T-helper 1 cell treated with Interleukin-12 subunit alpha and Interleukin-12 subunit beta and Interleukin-4 antibody, amounts not matched to agents 30 μg/mL and 1 μg/mL, for 36 hours (primary cell): ENCODE data around the gene RGL1.

Experiments
- H3K27ac Mint-ChIP-seq: one replicate; pipeline ENCODE4 v1.8.0; 2021; ENCODE audit warnings: mild to moderate bottlenecking, mixed read lengths
- H3K27me3 Mint-ChIP-seq: one replicate; pipeline ENCODE4 v1.8.0; 2021; ENCODE audit warnings: low read depth, mixed read lengths
- H3K36me3 Mint-ChIP-seq: one replicate; pipeline ENCODE4 v1.8.0; 2021; ENCODE audit warnings: low read depth, mixed read lengths
- H3K4me1 Mint-ChIP-seq: one replicate; pipeline ENCODE4 v1.8.0; 2021; ENCODE audit warnings: low read depth, mixed read lengths
- H3K4me3 Mint-ChIP-seq: one replicate; pipeline ENCODE4 v1.8.0; 2021; ENCODE audit warnings: mild to moderate bottlenecking, moderate library complexity, mixed read lengths
- H3K9me3 Mint-ChIP-seq: one replicate; pipeline ENCODE4 v1.8.0; 2021; ENCODE audit warnings: mixed read lengths

Gene RGL1

DNA sequence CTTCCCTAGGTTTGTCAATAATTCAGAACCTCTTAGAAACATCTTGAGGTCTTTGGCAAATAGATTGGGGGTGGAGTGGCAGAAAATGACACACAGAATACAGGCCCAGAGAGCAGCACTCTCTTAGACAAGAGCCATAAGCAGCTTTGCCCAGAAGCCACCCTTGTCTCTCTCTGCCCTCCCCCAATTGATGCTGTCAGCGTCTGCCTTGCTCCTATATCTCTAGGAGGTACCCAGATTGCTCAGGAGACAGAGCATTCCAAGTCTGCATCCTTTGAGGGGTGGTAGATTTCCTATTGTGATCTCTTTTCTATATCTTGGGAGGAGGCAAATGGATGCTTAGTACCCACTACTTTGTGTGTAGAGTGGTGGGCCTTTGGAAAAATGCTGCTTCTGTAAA, 1.8 kb downstream of the RGL1 start:
- Mint-ChIP-seq H3K36me3 (peaks cover 7% of the 10 kb centered on the region), H3K4me3 (no peak overlapping the region), H3K27me3 (peaks cover 15% of the 10 kb centered on the region), H3K9me3 (peaks cover 18% of the 10 kb centered on the region), H3K4me1 (peaks cover 14% of the 10 kb centered on the region), H3K27ac (no peak overlapping the region)

DNA sequence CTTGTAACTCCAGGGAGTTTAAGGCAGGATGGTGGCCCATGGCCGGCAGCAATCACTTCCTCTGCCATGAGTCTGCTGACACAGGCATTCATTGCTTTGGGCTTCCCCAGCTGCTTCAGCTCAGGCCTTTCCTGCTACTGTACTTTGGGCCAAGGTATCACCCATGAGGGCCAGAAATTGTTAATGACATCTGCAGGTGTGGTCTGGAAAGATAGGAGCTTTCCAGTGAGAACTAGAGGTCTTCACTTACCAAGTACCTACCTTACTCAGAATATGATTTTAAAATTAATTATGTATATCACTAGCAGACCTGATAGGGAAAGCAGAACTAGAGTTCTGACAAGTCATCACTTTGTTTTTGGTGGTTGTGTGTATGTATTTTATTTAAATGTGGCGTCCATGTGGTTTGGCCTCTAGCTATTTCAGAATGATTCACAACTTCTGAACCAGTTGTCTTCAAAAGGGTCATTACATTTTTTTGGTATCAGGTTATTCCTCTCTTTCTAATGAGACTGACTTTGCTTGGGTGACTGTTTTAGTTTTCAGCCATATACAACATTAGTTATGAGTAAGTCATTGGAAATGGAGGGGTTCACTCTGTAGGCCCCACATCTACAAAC, 2.7 kb downstream of the RGL1 start:
- peaks cover 14% of the 10 kb centered on the region for H3K4me1 Mint-ChIP-seq
- peaks cover 15% of the 10 kb centered on the region for H3K27me3 Mint-ChIP-seq
- H3K4me3 Mint-ChIP-seq = no peak overlapping the region
- peaks cover 3% of the 10 kb centered on the region for H3K36me3 Mint-ChIP-seq
- peaks cover 9% of the 10 kb centered on the region for H3K9me3 Mint-ChIP-seq
- H3K27ac Mint-ChIP-seq = no peak overlapping the region

DNA sequence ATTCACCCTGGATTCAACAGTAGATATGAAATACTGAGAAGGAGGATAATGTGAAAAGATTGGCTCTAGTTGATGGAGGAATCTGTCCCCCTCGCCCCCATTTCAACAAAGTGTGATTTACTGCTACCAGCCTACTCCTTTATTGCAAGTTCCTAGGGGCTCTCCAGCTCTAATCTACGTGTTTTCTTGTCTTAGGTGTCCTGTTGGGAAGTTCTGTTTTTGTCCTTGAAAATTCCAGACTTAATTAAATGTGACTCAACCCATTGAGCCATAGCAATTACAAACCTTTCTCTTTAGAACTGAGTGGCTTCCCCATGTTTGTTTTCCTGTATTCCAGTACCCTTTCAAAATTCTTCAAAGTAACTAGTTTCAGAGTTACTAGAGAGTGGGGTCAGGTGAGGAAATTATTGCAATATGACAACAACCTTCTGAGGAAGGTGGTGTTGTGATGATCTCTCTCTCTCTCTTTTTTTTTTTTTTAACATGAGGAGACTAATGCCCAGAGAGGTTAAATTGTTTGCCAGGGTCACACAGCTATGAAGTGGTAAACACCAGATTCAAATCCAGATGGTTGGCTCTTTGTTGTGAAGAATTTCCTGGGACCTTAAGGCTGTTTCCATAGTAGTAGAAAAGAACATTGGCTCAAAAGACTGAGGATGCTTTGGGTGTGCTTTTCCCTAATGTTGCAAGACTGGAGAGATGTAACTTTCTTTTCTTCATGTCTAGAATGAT, 3.5 kb downstream of the RGL1 start:
- Mint-ChIP-seq H3K4me1 (peaks cover 14% of the 10 kb centered on the region), H3K27ac (no peak overlapping the region), H3K4me3 (no peak overlapping the region), H3K36me3 (peaks cover 3% of the 10 kb centered on the region), H3K9me3 (peaks cover 4% of the 10 kb centered on the region), H3K27me3 (peaks cover 15% of the 10 kb centered on the region)

DNA sequence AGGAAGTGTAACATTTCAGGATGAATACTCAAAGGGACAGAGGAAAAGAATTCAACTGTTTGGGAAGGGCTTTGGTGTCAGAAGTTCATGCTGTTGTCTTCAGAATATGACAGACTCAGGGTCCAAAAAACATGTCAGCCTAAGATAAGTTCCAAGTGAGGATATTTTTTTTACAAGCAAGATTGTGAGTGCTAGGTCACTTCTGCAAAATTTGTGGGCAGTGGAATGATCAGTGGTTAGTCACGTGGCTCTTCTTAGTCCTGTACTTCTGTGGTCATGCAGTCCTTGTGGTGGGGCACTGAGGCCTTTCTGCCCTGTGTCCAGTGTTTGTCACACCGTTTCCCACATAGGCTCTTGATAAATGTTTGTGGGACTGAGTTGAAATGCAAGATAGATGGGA, 5.2 kb downstream of the RGL1 start:
- Mint-ChIP-seq H3K9me3 (no peaks in the 10 kb centered on the region), H3K36me3 (peaks cover 3% of the 10 kb centered on the region), H3K4me1 (peaks cover 14% of the 10 kb centered on the region), H3K27me3 (peaks cover 15% of the 10 kb centered on the region), H3K27ac (no peak overlapping the region), H3K4me3 (no peak overlapping the region)

GRCh38 chr1:183810756-183811544, 6.0 kb downstream of the RGL1 start:
- H3K4me3 Mint-ChIP-seq = no peak overlapping the region
- H3K9me3 Mint-ChIP-seq = no peaks in the 10 kb centered on the region
- H3K27ac Mint-ChIP-seq = no peak overlapping the region
- H3K27me3 Mint-ChIP-seq = peaks cover 10% of the 10 kb centered on the region
- H3K36me3 Mint-ChIP-seq = no peaks in the 10 kb centered on the region
- H3K4me1 Mint-ChIP-seq = peaks cover 9% of the 10 kb centered on the region

DNA sequence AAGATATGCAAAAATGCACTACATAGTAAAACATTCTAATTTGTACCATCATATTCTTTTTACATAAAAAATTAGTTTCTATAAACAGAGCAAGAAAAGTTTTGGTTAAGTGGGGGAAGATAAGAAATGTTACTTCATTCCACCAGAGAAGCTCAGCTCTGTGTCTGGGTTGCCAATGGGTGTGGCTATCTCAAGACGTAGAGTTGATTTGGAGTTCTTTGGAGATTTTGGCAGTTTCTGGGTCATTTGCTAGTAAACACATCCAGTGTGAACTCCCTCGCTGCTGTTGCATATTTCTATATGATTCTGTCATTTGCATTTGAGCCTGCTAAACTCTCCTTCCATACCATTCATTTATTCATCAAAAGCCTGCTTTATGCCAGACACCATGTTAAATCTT, 7.2 kb downstream of the RGL1 start:
- H3K4me1 Mint-ChIP-seq = peaks cover 2% of the 10 kb centered on the region
- no peaks in the 10 kb centered on the region for H3K9me3 Mint-ChIP-seq
- H3K27ac Mint-ChIP-seq = no peak overlapping the region
- H3K27me3 Mint-ChIP-seq = no peaks in the 10 kb centered on the region
- H3K36me3 Mint-ChIP-seq = no peaks in the 10 kb centered on the region
- H3K4me3 Mint-ChIP-seq = no peak overlapping the region

DNA sequence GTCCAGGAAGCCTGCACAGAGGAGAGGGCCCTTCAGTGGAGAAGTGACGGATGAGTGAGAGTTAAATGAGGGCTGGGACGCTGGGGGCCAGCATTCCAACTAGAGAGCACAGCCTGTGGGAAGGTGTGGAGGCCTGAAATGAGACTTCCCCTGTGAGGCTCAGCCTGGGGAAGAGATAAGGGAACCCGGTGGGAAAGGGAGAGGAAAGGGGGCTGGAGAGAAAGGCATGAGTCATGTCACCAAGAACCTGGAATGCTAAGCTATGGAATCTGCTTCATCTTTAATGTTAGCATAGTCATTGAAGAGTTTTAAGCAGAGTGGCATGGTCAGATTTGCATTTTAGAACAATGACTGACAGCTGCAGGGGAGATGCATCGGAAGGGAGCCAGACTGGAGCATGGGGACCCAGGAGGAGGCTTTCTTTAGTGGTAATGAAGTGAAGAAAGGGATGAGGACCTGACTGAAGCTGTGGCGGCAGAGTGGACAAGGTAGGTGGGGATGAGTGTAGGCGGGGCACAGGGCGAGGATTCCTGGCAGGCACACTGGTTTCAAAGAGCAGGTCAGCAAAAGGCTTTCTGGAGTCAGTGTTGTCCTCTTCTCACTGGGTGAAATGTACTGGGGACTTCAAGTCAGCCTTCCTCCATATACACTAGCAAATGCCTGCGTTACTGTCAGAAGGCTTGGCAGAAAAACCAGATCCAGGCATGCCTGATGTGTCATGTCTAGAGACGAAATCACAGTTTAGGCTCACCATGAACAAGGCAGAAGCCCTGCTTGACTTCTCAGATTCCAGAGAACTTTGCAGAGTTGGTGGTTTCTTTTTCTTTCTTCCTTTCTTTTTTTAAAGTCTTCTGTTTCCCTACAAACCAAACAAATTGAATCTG, 8.0 kb downstream of the RGL1 start:
- H3K27me3 Mint-ChIP-seq = no peaks in the 10 kb centered on the region
- H3K27ac Mint-ChIP-seq = no peak overlapping the region
- H3K4me3 Mint-ChIP-seq = no peak overlapping the region
- H3K36me3 Mint-ChIP-seq = no peaks in the 10 kb centered on the region
- H3K4me1 Mint-ChIP-seq = no peaks in the 10 kb centered on the region
- H3K9me3 Mint-ChIP-seq = no peaks in the 10 kb centered on the region

GRCh38 chr1:183814121-183814681, 9.3 kb downstream of the RGL1 start:
- Mint-ChIP-seq H3K4me3 (no peak overlapping the region), H3K4me1 (no peaks in the 10 kb centered on the region), H3K27me3 (no peaks in the 10 kb centered on the region), H3K27ac (no peak overlapping the region), H3K9me3 (no peaks in the 10 kb centered on the region), H3K36me3 (no peaks in the 10 kb centered on the region)

- no peak overlapping the region for H3K27ac Mint-ChIP-seq
- H3K4me3 Mint-ChIP-seq = no peak overlapping the region
- H3K9me3 Mint-ChIP-seq = no peaks in the 10 kb centered on the region
- H3K4me1 Mint-ChIP-seq = no peaks in the 10 kb centered on the region
- H3K36me3 Mint-ChIP-seq = no peaks in the 10 kb centered on the region
- H3K27me3 Mint-ChIP-seq = no peaks in the 10 kb centered on the region
Observed at GRCh38 chr1:183816110-183816509, 11.2 kb downstream of the RGL1 start.

GRCh38 chr1:183817576-183818288, 12.8 kb downstream of the RGL1 start:
- H3K4me3 Mint-ChIP-seq = no peak overlapping the region
- H3K36me3 Mint-ChIP-seq = no peaks in the 10 kb centered on the region
- H3K27ac Mint-ChIP-seq = no peak overlapping the region
- H3K4me1 Mint-ChIP-seq = no peaks in the 10 kb centered on the region
- H3K9me3 Mint-ChIP-seq = no peaks in the 10 kb centered on the region
- no peaks in the 10 kb centered on the region for H3K27me3 Mint-ChIP-seq

DNA sequence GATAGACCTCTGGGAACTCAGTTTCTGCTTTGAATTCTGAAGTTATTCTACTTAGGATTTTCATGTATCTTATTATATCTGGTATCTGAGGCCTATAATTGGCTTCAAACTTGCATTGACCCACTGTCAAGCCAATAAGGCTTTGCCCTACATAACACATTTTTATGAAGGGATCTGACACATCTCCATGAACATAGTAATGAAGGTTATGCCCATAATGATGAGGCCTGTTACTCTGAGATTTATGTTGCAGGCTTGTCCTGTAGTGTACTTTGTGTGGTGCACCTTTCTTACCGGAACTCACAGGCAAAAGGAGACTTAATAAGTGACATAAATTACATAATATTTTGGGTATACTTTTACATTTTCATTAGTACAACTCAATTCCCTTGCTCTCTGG, 14.1 kb downstream of the RGL1 start:
- H3K36me3 Mint-ChIP-seq = no peaks in the 10 kb centered on the region
- no peak overlapping the region for H3K4me3 Mint-ChIP-seq
- H3K4me1 Mint-ChIP-seq = no peaks in the 10 kb centered on the region
- H3K27ac Mint-ChIP-seq = no peak overlapping the region
- H3K27me3 Mint-ChIP-seq = no peaks in the 10 kb centered on the region
- no peaks in the 10 kb centered on the region for H3K9me3 Mint-ChIP-seq

- Mint-ChIP-seq H3K27me3 (no peaks in the 10 kb centered on the region), H3K9me3 (no peaks in the 10 kb centered on the region), H3K27ac (no peak overlapping the region), H3K36me3 (no peaks in the 10 kb centered on the region), H3K4me3 (no peak overlapping the region), H3K4me1 (no peaks in the 10 kb centered on the region)
Observed at GRCh38 chr1:183821309-183821888, 16.5 kb downstream of the RGL1 start.

DNA sequence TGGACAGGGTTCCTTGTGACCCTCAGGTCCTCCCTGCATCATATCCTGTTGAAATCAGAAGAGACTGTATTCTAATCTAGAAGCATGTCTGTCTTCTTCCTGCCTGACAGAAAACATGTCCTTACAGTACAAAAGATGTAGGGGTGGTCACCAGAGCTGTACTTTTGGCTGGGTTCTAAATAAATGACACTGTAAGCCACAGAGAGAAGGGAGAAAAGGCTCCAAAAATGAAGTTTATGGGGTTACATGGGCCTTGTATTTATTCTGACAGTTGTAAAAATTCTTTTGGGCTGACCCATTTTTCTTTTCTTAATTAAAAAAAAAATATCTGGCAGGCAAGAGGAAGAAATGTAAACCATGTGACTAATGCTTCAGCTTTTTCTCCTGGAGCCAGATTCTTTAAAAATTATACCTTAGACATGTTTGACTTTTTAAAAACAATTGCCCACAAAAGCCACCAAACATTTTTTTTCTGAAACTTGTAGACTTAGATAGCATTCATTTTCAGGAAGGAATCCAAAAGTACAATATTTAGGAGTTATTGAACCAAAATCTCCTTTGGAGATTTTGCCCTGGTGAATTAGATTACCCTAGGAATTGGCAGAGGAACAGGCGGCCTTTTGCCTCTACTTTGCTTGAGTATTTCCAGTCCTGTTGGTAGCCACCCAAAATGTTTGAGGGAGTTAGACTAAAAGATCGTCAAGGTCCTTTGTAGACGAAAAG, 17.1 kb downstream of the RGL1 start:
- Mint-ChIP-seq H3K4me1 (no peaks in the 10 kb centered on the region), H3K27me3 (no peaks in the 10 kb centered on the region), H3K36me3 (no peaks in the 10 kb centered on the region), H3K4me3 (no peak overlapping the region), H3K27ac (no peak overlapping the region), H3K9me3 (no peaks in the 10 kb centered on the region)
